K562 (cell line): ENCODE data around the gene MEGF11. TPM values are rescaled to one million over a fixed set of nuclear protein-coding genes. Genes with fewer than 3 reads are reported as not detected.

Experiments used
- ATAC-seq: fragments of 200-7000 bp; cut with Tn5 transposase; 3 replicates; pipeline ENCODE4 v1.9.1; 2020; ENCODE audit warnings: moderate library complexity
- BruUV-seq: library from RNA; stranded (reverse); fragments of 400-500 nt; replicated peaks from 2 replicates; lab custom pipeline; 2021; lab: Mats Ljungman, UMichigan
- CTCF ChIA-PET: fragments of 300-600 bp; formaldehyde crosslinking; extraction: SDS; loops from one replicate; lab custom pipeline; 2021; ENCODE audit warnings: low intra/inter-chr PET ratio; lab: Yijun Ruan, JAX
- POLR2A ChIA-PET: fragments of 300-600, 350-650 bp; sonication (Branson Sonifier 250); formaldehyde crosslinking; extraction: SDS; loops from one replicate; lab custom pipeline; 2021; ENCODE audit warnings: antibody characterized with exemption, inconsistent platforms; lab: Yijun Ruan, JAX
- DNase-seq, 4 experiments: peaks; one replicate each; pipeline versions ENCODE4 v3.0.0 to v3.0.0-alpha.2; 2011 to 2018; ENCODE audit warnings: low spot score in 3 of 4, mixed read lengths in 3 of 4; ENCODE audit errors: extremely low read depth in 1 of 4
- FAIRE-seq: peaks from 2 replicates; lab custom pipeline; 2011; peaks lifted over from hg19 to GRCh38; lab: Jason Lieb, UNC
- H2AFZ ChIP-seq: 2 replicates; pipeline ENCODE4 v1.6.0; 2011; ENCODE audit warnings: low read depth, low read length, control low read depth, inconsistent platforms
- H3K27ac ChIP-seq: fragments of 200-600 bp; 3 replicates; pipeline ENCODE4 v1.8.0; 2011; ENCODE audit warnings: low read depth, mild to moderate bottlenecking, control low read depth, inconsistent platforms, low read length, moderate library complexity, mixed read lengths; ENCODE audit errors: extremely low read depth
- H3K27me3 ChIP-seq, 2 experiments: fragments of 300-600 bp in 1 of 2; 2 replicates in 1 of 2; 3 replicates in 1 of 2; pipeline versions ENCODE4 v1.6.0 to v1.8.0; 2011; ENCODE audit warnings: inconsistent platforms in 2 of 2, low read length in 2 of 2, mild to moderate bottlenecking in 1 of 2, mixed read lengths in 1 of 2, moderate library complexity in 1 of 2; ENCODE audit not compliant: control insufficient read depth in 2 of 2, insufficient read depth in 2 of 2
- H3K36me3 ChIP-seq: fragments of 300-600 bp; 3 replicates; pipeline ENCODE4 v1.8.0; 2011; ENCODE audit warnings: mild to moderate bottlenecking, low read length, inconsistent platforms; ENCODE audit not compliant: control insufficient read depth, insufficient read depth
- H3K4me1 ChIP-seq, 2 experiments: fragments of 200-600 bp in 1 of 2; replicated peaks in 1 of 2; 2 replicates in 1 of 2; 3 replicates in 1 of 2; pipeline versions ENCODE4 v1.5.1 to v1.8.0; 2011; ENCODE audit warnings: inconsistent platforms in 2 of 2, low read length in 2 of 2, mild to moderate bottlenecking in 1 of 2, mixed read lengths in 1 of 2, moderate library complexity in 1 of 2; ENCODE audit not compliant: control insufficient read depth in 2 of 2, insufficient read depth in 2 of 2
- H3K4me2 ChIP-seq: 2 replicates; pipeline ENCODE4 v1.6.1; 2011; ENCODE audit warnings: low read length, control low read depth, inconsistent platforms, mixed read lengths; ENCODE audit not compliant: insufficient read depth
- H3K4me3 ChIP-seq: fragments of 200-600 bp; sonication (generic), shearing (Covaris generic); 2 replicates; pipeline ENCODE4 v1.5.1; 2016; ENCODE audit warnings: control low read depth, inconsistent platforms
- H3K79me2 ChIP-seq: fragments of 200-600 bp; 3 replicates; pipeline ENCODE4 v1.8.0; 2011; ENCODE audit warnings: low read length, inconsistent platforms; ENCODE audit not compliant: control insufficient read depth, insufficient read depth
- H3K9ac ChIP-seq, 2 experiments: 2 replicates each; pipeline versions ENCODE4 v1.6.0 to v1.6.1; 2011; ENCODE audit warnings: low read depth in 2 of 2, low read length in 2 of 2, control low read depth in 1 of 2, inconsistent platforms in 1 of 2, mild to moderate bottlenecking in 1 of 2, mixed read lengths in 1 of 2; ENCODE audit not compliant: insufficient read depth in 1 of 2
- H3K9me1 ChIP-seq: one replicate; pipeline ENCODE4 v1.6.0; 2011; ENCODE audit warnings: inconsistent platforms, mild to moderate bottlenecking, low read length, moderate library complexity; ENCODE audit not compliant: control insufficient read depth, insufficient read depth
- H3K9me3 ChIP-seq: replicated peaks from 2 replicates; pipeline ENCODE4 v1.5.1; 2011; ENCODE audit warnings: low read depth, low read length, inconsistent platforms; ENCODE audit not compliant: control insufficient read depth, insufficient read depth
- H4K20me1 ChIP-seq: replicated peaks from 2 replicates; pipeline ENCODE4 v1.6.1; 2011; ENCODE audit warnings: low read length, inconsistent platforms, mixed read lengths; ENCODE audit not compliant: control insufficient read depth, insufficient read depth
- KLF10 ChIP-seq: fragments of 250-450 bp; sonication (Bioruptor Pico); IDR thresholded peaks from 2 replicates; pipeline ENCODE4 v1.6.1; 2021; ENCODE audit warnings: matching md5 sums
- MCM2 ChIP-seq: fragments of 450-650 bp; IDR thresholded peaks from 2 replicates; pipeline ENCODE4 v1.6.1; 2017; ENCODE audit warnings: low read depth, mild to moderate bottlenecking
- POU5F1 ChIP-seq: fragments of 150-350 bp; IDR thresholded peaks from 2 replicates; pipeline ENCODE4 v1.6.1; 2014; ENCODE audit warnings: borderline replicate concordance, low read length, low read depth, mild to moderate bottlenecking; ENCODE audit not compliant: partially characterized antibody
- SAFB2 ChIP-seq: fragments of 200-400 bp; formaldehyde crosslinking; IDR thresholded peaks from 2 replicates; pipeline ENCODE4 v1.6.1; 2018; ENCODE audit warnings: borderline replicate concordance, low read length, low read depth, moderate library complexity; ENCODE audit not compliant: severe bottlenecking
- SUPT5H ChIP-seq: fragments of 450-650 bp; IDR thresholded peaks from 2 replicates; pipeline ENCODE4 v1.6.1; 2016
- WGBS: fragments of 100-300 bp; shearing (Covaris generic); methylation state at CpG from one replicate; pipeline ENCODE4 v1.1.6; 2016; ENCODE audit warnings: low coverage, mixed read lengths; ENCODE audit not compliant: insufficient coverage; ENCODE audit errors: missing lambda C conversion rate; 5-methylcytosine and 5-hydroxymethylcytosine counted together
- in situ Hi-C: fragments of 300-500 bp; cut with MboI; formaldehyde crosslinking; loops from 4 replicates; pipeline ENCODE4 v1.15.0; 2018; ENCODE audit warnings: inconsistent platforms, mixed read lengths
- intact Hi-C: fragments of 100-400 bp; cut with micrococcal nuclease; formaldehyde crosslinking; loops from 2 replicates; pipeline ENCODE4 v1.14.2; 2022
- polyA plus RNA-seq, 8 experiments: library from polyadenylated mRNA; depleted of rRNA in 4 of 8; stranded (reverse) in 5 of 8; unstranded in 3 of 8; fragments of >200 nt; fragmentation: Nextera tagmentation in 2 of 8; fragmentation: Illumina TruSeq in 1 of 8; extraction: Ambion mirVana in 2 of 8; extraction: Trizol in 1 of 8; gene quantifications; 2 replicates each; pipeline versions ENCODE4 v1.2.1 to v1.2.3, GENCODE V29; 2011 to 2014; ENCODE audit warnings: inconsistent platforms in 1 of 8, missing spikeins in 1 of 8
- total RNA-seq, 7 experiments: library from RNA; depleted of rRNA in 6 of 7; stranded (reverse); fragments of >200 nt in 6 of 7; fragmentation: Illumina TruSeq in 2 of 7; extraction: Trizol in 2 of 7; gene quantifications; 2 replicates each; pipeline versions ENCODE4 v1.2.1 to v1.2.3, GENCODE V29; 2011 to 2021; ENCODE audit warnings: low replicate concordance in 1 of 7
- TF ChIP-seq, protein P1 (sequence below): fragments of 450-650 bp; IDR thresholded peaks from 2 replicates; pipeline ENCODE4 v1.6.1; 2014; ENCODE audit warnings: low read depth, mild to moderate bottlenecking, moderate library complexity, borderline replicate concordance

Gene MEGF11
- total and polyA plus RNA-seq, 9 of the 15 experiments (the other 6 are each of a cell fraction or from before 2014, with no cell fraction given), result 0.06 to 0.23 (median 0.20) TPM; not detected in 6

DNA sequence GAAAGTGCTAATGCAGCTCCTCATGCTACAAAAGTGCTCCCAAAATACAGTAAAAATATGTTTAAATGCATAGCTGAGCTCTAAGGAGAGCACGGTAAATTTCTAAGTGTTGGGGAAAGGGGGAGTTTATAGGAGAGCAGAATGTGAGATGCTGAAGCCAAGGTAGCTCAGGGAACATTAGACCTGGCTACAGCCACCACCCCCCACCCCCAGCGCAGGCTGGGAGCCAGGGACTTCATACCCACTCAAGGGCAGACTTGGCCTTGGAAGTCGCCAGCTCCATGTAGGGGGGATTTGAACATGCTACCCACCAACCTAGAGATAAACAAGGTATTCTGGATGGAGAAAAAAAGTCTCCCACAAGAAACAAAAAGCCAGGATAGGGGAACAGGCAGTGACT, 142.2 kb downstream of the MEGF11 start:
- ATAC-seq, result no peak
- intact Hi-C loops, result no loop called here
- no peak for DNase-seq
- WGBS, result 3% methylated on average over 3 of the region's 3 CpGs
- no peaks in the 10 kb centered on the region for H3K9me1 ChIP-seq
- POLR2A ChIA-PET, result interaction anchor here (0.6 kb wide), 1 partner anchor 14 kb away, joined by 4 read pairs; no protein-coding TSS in a partner anchor
- H3K27me3 ChIP-seq, result peaks cover 47 to 74% of the 10 kb centered on the region in 2 experiments
- H3K4me1 ChIP-seq, result no peaks in the 10 kb centered on the region
- H3K27ac ChIP-seq, result no peak overlapping the region
- H3K9ac ChIP-seq, result no peak overlapping the region
- no peak overlapping the region for H2AFZ ChIP-seq
- no peaks in the 10 kb centered on the region for H3K36me3 ChIP-seq
- no peaks in the 10 kb centered on the region for H3K79me2 ChIP-seq
- CTCF ChIA-PET, result no interaction called here
- no peak overlapping the region for H3K4me3 ChIP-seq
- no peak overlapping the region for H3K4me2 ChIP-seq
- no peak for TF ChIP-seq MCM2
- TF ChIP-seq, protein P1, sequence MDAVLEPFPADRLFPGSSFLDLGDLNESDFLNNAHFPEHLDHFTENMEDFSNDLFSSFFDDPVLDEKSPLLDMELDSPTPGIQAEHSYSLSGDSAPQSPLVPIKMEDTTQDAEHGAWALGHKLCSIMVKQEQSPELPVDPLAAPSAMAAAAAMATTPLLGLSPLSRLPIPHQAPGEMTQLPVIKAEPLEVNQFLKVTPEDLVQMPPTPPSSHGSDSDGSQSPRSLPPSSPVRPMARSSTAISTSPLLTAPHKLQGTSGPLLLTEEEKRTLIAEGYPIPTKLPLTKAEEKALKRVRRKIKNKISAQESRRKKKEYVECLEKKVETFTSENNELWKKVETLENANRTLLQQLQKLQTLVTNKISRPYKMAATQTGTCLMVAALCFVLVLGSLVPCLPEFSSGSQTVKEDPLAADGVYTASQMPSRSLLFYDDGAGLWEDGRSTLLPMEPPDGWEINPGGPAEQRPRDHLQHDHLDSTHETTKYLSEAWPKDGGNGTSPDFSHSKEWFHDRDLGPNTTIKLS, result no peak
- no peak for TF ChIP-seq KLF10 (CRISPR knock-in tag)
- TF ChIP-seq POU5F1, result no peak
- no peak for TF ChIP-seq SUPT5H
- no peak for TF ChIP-seq SAFB2
- H4K20me1 ChIP-seq, result peaks cover 11% of the 10 kb centered on the region
- no peak for FAIRE-seq
- no peaks in the 10 kb centered on the region for H3K9me3 ChIP-seq
- BruUV-seq, result no TSS peak
- in situ Hi-C loops, result no loop called here
